GM12878 (cell line): ENCODE results near the gene FSHR.

ENCODE experiments used
- BRCA1 ChIP-seq: IDR thresholded peaks from 2 replicates; pipeline ENCODE4 v1.6.1; 2011; ENCODE audit warnings: low read depth, low read length, improper control_type of control experiment
- CEBPB ChIP-seq, 2 experiments: fragments of 150-350 bp in 1 of 2; IDR thresholded peaks; 2 replicates each; pipeline ENCODE4 v1.6.1; 2012 to 2014; ENCODE audit warnings: low read depth in 2 of 2, low read length in 2 of 2, borderline replicate concordance in 1 of 2, inconsistent platforms in 1 of 2
- EP300 ChIP-seq, 2 experiments: fragments of 150-350 bp in 1 of 2; IDR thresholded peaks; 2 replicates each; pipeline ENCODE4 v1.6.1; 2011 to 2012; ENCODE audit warnings: low read depth in 2 of 2, low read length in 2 of 2, borderline replicate concordance in 1 of 2, improper control_type of control experiment in 1 of 2, inconsistent platforms in 1 of 2; ENCODE audit not compliant: control insufficient read depth in 1 of 2
- FOXM1 ChIP-seq: IDR thresholded peaks from 2 replicates; pipeline ENCODE4 v1.6.1; 2012; ENCODE audit warnings: low read depth, mild to moderate bottlenecking, inconsistent platforms, low read length, moderate library complexity
- HDAC2 ChIP-seq: fragments of 200-600 bp; sonication (generic); IDR thresholded peaks from 2 replicates; pipeline ENCODE4 v1.6.1; 2017
- MYC ChIP-seq: IDR thresholded peaks from 2 replicates; pipeline ENCODE4 v1.6.1; 2011; ENCODE audit warnings: mild to moderate bottlenecking, low read length, moderate library complexity, inconsistent platforms; ENCODE audit not compliant: insufficient read depth, insufficient replicate concordance, insufficient read length, severe bottlenecking
- POLR2AphosphoS5 ChIP-seq: IDR thresholded peaks from 2 replicates; pipeline ENCODE4 v1.6.1; 2011; ENCODE audit warnings: mild to moderate bottlenecking, low read length, inconsistent platforms
- RBBP5 ChIP-seq: fragments of 200-600 bp; sonication (generic); conservative IDR thresholded peaks from 2 replicates; pipeline ENCODE4 v1.6.1; 2016
- SIN3A ChIP-seq: IDR thresholded peaks from 2 replicates; pipeline ENCODE4 v1.6.1; 2012; ENCODE audit warnings: low read depth, low read length, improper control_type of control experiment
- SP1 ChIP-seq: IDR thresholded peaks from one replicate; pipeline ENCODE4 v1.6.1; 2011; ENCODE audit warnings: low read depth, low read length
- ZSCAN29 ChIP-seq: fragments of 450-650 bp; IDR thresholded peaks from 2 replicates; pipeline ENCODE4 v1.6.1; 2017; ENCODE audit warnings: mild to moderate bottlenecking, moderate library complexity
- TF ChIP-seq, protein P1 (sequence below): fragments of 450-650 bp; IDR thresholded peaks from 2 replicates; pipeline ENCODE4 v1.6.1; 2017; ENCODE audit warnings: mild to moderate bottlenecking
- TF ChIP-seq, protein P2 (sequence below): fragments of 450-650 bp; IDR thresholded peaks from 2 replicates; pipeline ENCODE4 v1.6.1; 2018; ENCODE audit warnings: borderline replicate concordance, mild to moderate bottlenecking; ENCODE audit not compliant: partially characterized antibody
- TF ChIP-seq, protein P3 (sequence below), 3 experiments: IDR thresholded peaks in 2 of 3; conservative IDR thresholded peaks in 1 of 3; 2 replicates each; pipeline ENCODE4 v1.5.1; 2011; ENCODE audit warnings: low read depth in 3 of 3, low read length in 3 of 3, mild to moderate bottlenecking in 3 of 3, control low read depth in 2 of 3, moderate library complexity in 2 of 3, inconsistent platforms in 1 of 3, mixed read lengths in 1 of 3; ENCODE audit not compliant: control insufficient read depth in 2 of 3, insufficient read depth in 1 of 3; ENCODE audit errors: extremely low read depth in 1 of 3

DNA sequence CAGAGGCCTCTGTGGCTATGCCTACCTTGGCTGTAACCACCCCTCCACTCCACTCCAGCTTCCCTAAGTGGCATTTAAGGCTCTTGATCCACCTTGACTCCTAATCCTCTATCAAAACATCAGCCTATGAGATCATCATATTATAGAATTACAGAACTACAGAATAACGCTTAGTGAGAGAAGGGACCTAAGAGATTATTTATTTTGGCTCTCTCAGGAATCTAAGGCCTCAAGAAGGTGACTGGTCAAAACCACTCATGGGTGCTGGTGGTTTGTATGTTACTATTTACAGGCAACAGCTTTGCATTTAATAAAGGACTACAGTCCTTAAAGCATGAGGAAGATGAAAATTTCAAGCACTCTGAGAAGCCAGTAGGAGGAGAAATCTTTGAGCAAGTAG, 118.8 kb downstream of the FSHR start:
- no peak for TF ChIP-seq EP300 (IDR thresholded peaks at IDR 0.05; ENCODE audit: borderline replicate concordance in 1 of 2, control insufficient read depth in 1 of 2, low read depth in 2 of 2, low read length in 2 of 2)
- TF ChIP-seq, protein P1, sequence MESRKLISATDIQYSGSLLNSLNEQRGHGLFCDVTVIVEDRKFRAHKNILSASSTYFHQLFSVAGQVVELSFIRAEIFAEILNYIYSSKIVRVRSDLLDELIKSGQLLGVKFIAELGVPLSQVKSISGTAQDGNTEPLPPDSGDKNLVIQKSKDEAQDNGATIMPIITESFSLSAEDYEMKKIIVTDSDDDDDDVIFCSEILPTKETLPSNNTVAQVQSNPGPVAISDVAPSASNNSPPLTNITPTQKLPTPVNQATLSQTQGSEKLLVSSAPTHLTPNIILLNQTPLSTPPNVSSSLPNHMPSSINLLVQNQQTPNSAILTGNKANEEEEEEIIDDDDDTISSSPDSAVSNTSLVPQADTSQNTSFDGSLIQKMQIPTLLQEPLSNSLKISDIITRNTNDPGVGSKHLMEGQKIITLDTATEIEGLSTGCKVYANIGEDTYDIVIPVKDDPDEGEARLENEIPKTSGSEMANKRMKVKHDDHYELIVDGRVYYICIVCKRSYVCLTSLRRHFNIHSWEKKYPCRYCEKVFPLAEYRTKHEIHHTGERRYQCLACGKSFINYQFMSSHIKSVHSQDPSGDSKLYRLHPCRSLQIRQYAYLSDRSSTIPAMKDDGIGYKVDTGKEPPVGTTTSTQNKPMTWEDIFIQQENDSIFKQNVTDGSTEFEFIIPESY, result no peak
- TF ChIP-seq, protein P2, sequence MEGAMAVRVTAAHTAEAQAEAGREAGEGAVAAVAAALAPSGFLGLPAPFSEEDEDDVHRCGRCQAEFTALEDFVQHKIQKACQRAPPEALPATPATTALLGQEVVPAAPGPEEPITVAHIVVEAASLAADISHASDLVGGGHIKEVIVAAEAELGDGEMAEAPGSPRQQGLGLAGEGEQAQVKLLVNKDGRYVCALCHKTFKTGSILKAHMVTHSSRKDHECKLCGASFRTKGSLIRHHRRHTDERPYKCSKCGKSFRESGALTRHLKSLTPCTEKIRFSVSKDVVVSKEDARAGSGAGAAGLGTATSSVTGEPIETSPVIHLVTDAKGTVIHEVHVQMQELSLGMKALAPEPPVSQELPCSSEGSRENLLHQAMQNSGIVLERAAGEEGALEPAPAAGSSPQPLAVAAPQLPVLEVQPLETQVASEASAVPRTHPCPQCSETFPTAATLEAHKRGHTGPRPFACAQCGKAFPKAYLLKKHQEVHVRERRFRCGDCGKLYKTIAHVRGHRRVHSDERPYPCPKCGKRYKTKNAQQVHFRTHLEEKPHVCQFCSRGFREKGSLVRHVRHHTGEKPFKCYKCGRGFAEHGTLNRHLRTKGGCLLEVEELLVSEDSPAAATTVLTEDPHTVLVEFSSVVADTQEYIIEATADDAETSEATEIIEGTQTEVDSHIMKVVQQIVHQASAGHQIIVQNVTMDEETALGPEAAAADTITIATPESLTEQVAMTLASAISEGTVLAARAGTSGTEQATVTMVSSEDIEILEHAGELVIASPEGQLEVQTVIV, result no peak
- TF ChIP-seq MYC, result no peak
- TF ChIP-seq SP1, result no peak
- no peak for TF ChIP-seq POLR2AphosphoS5
- no peak for TF ChIP-seq ZSCAN29
- TF ChIP-seq, protein P3, sequence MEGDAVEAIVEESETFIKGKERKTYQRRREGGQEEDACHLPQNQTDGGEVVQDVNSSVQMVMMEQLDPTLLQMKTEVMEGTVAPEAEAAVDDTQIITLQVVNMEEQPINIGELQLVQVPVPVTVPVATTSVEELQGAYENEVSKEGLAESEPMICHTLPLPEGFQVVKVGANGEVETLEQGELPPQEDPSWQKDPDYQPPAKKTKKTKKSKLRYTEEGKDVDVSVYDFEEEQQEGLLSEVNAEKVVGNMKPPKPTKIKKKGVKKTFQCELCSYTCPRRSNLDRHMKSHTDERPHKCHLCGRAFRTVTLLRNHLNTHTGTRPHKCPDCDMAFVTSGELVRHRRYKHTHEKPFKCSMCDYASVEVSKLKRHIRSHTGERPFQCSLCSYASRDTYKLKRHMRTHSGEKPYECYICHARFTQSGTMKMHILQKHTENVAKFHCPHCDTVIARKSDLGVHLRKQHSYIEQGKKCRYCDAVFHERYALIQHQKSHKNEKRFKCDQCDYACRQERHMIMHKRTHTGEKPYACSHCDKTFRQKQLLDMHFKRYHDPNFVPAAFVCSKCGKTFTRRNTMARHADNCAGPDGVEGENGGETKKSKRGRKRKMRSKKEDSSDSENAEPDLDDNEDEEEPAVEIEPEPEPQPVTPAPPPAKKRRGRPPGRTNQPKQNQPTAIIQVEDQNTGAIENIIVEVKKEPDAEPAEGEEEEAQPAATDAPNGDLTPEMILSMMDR (IDR thresholded peaks at IDR 0.05 in 2 of 3, conservative IDR thresholded peaks at IDR 0.05 in 1 of 3; ENCODE audit: control insufficient read depth in 2 of 3, extremely low read depth in 1 of 3, insufficient read depth in 1 of 3, low read depth in 3 of 3, low read length in 3 of 3), result no peak
- TF ChIP-seq HDAC2, result no peak
- no peak for TF ChIP-seq BRCA1
- TF ChIP-seq RBBP5, result no peak
- TF ChIP-seq FOXM1, result no peak
- TF ChIP-seq SIN3A, result no peak
- no peak for TF ChIP-seq CEBPB (IDR thresholded peaks at IDR 0.05; ENCODE audit: borderline replicate concordance in 1 of 2, low read depth in 2 of 2, low read length in 2 of 2)
